WTC11 (cell line): ENCODE data around the gene ZCCHC24.

Experiments
- ATF2 ChIP-seq: sonication (generic); formaldehyde crosslinking; IDR thresholded peaks from 2 replicates; pipeline ENCODE4 v1.8.1; 2022; ENCODE audit warnings: low read depth, missing genetic modification reagents, borderline replicate concordance
- CTCF ChIP-seq: fragments of 200-600 bp; IDR thresholded peaks from 2 replicates; pipeline ENCODE4 v1.8.0; 2022; ENCODE audit warnings: antibody characterized with exemption
- ETV6 ChIP-seq: sonication (generic); formaldehyde crosslinking; IDR thresholded peaks from 2 replicates; pipeline ENCODE4 v1.8.1; 2022; ENCODE audit warnings: mild to moderate bottlenecking, missing genetic modification reagents
- HMGXB4 ChIP-seq: sonication (generic); formaldehyde crosslinking; IDR thresholded peaks from 2 replicates; pipeline ENCODE4 v1.8.1; 2023; ENCODE audit warnings: mild to moderate bottlenecking, moderate library complexity, missing genetic modification reagents
- USF1 ChIP-seq: sonication (generic); formaldehyde crosslinking; IDR thresholded peaks from 2 replicates; pipeline ENCODE4 v1.8.0; 2022; ENCODE audit warnings: mild to moderate bottlenecking, missing genetic modification reagents

GRCh38 chr10:79458483-79458882, 13.1 kb upstream of the ZCCHC24 start:
- TF ChIP-seq CTCF (no peak), HMGXB4 (CRISPR knock-in tag) (no peak), ETV6 (CRISPR knock-in tag) (no peak), ATF2 (CRISPR knock-in tag) (no peak), USF1 (CRISPR knock-in tag) (no peak)
